ENCODE results near the gene MAP3K8.

DNA sequence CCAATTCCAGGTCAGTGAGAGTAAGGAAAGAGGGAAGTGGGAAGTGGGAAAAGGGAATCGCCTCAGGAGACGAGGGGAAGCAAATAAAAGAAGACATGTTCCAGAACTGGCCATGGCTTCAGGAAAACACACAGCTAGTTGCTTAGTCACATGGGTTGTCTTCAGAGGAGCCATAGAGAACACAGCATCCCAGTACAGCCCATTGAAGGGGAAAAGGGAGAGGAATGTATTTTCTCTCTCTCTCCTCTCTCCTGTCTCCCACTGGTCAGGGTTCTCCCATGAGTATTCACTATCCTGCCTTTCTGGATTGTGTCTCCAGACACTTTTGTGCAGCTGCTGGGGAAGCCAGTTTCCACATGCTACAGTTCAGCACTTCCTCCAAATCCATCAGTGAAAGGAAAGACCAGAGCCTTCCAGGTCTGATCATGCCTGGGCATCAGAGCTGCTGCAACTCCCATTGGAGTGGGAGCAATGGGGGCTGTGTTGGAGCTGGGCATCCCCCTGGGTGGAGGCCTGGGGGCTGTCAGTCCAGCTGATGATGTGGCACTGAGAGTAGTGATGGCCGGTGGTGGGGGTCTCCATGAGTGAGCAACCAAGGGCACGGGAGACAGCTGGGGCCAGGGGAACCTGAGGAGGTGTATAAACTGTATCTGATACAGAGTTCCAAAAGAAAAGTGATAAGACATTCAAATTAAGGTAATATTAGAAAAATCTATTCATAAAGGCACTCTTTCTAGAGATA is 38.6 kb downstream of the MAP3K8 start:
- TF ChIP-seq EZH2 (IDR thresholded peaks at IDR 0.05; ENCODE audit: borderline replicate concordance, low read depth, low read length) (no peak), ZNF121 (CRISPR knock-in tag; conservative IDR thresholded peaks at IDR 0.05) (no peak), POLR2A (conservative IDR thresholded peaks at IDR 0.05) (no peak), ZFX (CRISPR knock-in tag; IDR thresholded peaks at IDR 0.05) (no peak)
- TF ChIP-seq, protein P1, sequence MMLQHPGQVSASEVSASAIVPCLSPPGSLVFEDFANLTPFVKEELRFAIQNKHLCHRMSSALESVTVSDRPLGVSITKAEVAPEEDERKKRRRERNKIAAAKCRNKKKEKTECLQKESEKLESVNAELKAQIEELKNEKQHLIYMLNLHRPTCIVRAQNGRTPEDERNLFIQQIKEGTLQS (IDR thresholded peaks at IDR 0.05) = no peak
- TF ChIP-seq, protein P1 (CRISPR knock-in tag; conservative IDR thresholded peaks at IDR 0.05) = no peak
